ENCODE results near the gene COX6A2. TPM values are rescaled to one million over a fixed set of nuclear protein-coding genes. Genes with fewer than 3 reads are reported as not detected.
A peak's percentile ranks its signal among the peaks of the same experiment; 100 is the strongest.

The COX6A2 gene
- total RNA-seq (2014; rRNA removed; shearing (Covaris generic)): not detected in 2 replicates

DNA sequence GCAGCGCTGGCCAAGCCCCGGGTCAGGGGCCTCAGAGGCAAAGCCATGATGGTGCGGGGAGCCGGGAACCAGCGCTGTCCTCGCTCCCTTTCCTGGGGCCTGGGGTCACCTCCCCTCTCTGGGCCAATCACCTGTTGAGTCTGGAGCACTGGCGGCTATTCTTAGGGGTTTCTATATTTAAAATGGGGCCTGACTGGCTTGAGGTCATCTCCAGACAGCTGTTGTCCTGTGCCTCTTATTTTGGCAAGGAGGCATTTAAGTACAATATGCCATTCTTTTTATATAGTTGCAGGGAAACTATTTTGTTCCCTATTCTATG is at the start of gene COX6A2:
Gene COX6A2, minus strand, starts transcription at position 82 of the 319 bp plus-strand sequence. Its CDS starts 35 bp downstream, at position 47.
- Histone ChIP-seq H3K27ac (no peak within 1 kb of the TSS), H3K4me1 (no peaks in the 10 kb centered on the region), H3K4me3 (no peak within 1 kb of the TSS), H3K9me3 (replicated peaks) (no peaks in the 10 kb centered on the region), H3K36me3 (no peaks in the 10 kb centered on the region), H3K27me3 (no peaks in the 10 kb centered on the region)
- peak in 1 of 2 experiments; percentile 36 for DNase-seq

- DNase-seq: no peak
Measured at GRCh38 chr16:31477220-31478216, 49.4 kb upstream of the COX6A2 start.

GRCh38 chr16:31476303-31477219 is 48.4 kb upstream of the COX6A2 start:
- no peak overlapping the region for H3K27ac ChIP-seq
- no peaks in the 10 kb centered on the region for H3K9me3 ChIP-seq (replicated peaks)
- DNase-seq: no peak
- no peaks in the 10 kb centered on the region for H3K27me3 ChIP-seq
- H3K4me3 ChIP-seq: no peak overlapping the region
- 0 out of 2 replicates have a peak, but pooled peaks cover 2% of the 10 kb centered on the region for H3K4me1 ChIP-seq
- H3K36me3 ChIP-seq: peaks cover 34% of the 10 kb centered on the region

More at GRCh38 chr16:31477220-31478216, 49.4 kb upstream of the COX6A2 start:
- Histone ChIP-seq H3K27me3 (no peaks in the 10 kb centered on the region), H3K4me3 (no peak overlapping the region), H3K4me1 (0 out of 2 replicates have a peak, but pooled peaks cover 2% of the 10 kb centered on the region), H3K9me3 (replicated peaks) (no peaks in the 10 kb centered on the region), H3K27ac (no peak overlapping the region), H3K36me3 (peaks cover 34% of the 10 kb centered on the region)

DNA sequence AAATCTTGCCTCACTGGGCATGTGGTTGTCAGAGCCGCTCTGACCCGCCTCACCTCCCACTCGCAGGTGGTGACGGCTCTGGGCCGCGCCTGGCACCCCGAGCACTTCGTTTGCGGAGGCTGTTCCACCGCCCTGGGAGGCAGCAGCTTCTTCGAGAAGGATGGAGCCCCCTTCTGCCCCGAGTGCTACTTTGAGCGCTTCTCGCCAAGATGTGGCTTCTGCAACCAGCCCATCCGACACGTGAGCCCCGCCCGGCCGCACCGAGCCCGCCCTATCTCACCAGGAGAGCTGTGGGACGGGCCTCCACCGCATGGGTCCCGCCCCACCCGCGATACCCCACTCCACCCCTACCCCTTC is 47.8 kb upstream of the COX6A2 start:
- DNase-seq: no peak
- H3K27me3 ChIP-seq: no peaks in the 10 kb centered on the region
- H3K27ac ChIP-seq: no peak overlapping the region
- H3K4me1 ChIP-seq: 0 out of 2 replicates have a peak, but pooled peaks cover 2% of the 10 kb centered on the region
- no peak overlapping the region for H3K4me3 ChIP-seq
- H3K9me3 ChIP-seq (replicated peaks): no peaks in the 10 kb centered on the region
- H3K36me3 ChIP-seq: peaks cover 34% of the 10 kb centered on the region

DNA sequence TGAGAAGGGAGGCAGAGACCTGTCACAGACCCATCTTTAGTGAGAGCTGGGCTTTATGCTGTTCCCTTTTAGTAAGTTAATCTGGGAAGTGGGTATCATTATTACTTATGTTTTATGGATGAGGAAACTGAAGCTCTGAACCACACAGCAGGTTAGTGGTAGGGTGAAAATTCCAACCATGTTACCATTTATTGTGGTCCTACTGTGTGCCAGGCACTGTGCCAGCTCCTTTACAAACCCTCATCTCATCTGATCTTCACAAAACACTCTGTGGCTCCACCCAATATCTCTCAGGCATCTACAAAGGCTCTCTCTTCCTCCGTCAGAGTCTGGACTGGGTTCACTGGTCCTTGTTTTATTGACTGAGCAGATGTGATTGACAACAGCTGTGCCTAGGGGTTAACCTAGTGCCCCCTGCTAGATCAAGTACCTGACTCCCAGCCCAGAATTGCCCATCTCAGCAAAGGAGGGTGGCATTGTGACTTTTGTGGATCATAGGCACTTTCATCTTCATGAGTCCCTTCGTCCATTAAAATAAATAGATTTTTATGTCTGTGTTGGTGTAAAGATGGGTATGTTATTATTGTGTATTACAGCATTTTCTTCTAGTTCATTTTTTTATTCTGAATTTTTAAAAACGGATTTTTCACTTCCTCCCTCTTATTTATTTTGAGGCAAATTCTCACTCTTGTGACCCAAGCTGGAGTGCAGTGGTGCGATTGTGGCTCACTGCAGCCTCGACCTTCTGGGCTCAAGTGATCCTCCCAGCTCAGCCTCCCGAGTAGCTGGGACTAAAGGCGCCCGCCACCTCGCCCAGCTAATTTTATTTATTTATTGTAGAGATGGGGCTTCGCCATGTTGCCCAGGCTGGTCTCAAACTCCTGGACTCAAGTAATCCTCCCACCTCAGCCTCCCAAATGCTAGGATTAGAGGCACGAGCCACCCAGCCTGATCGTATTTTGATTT is 46.9 kb upstream of the COX6A2 start:
- H3K9me3 ChIP-seq (replicated peaks): no peaks in the 10 kb centered on the region
- H3K27ac ChIP-seq: no peak overlapping the region
- no peaks in the 10 kb centered on the region for H3K27me3 ChIP-seq
- 0 out of 2 replicates have a peak, but pooled peaks cover 2% of the 10 kb centered on the region for H3K4me1 ChIP-seq
- peaks cover 34% of the 10 kb centered on the region for H3K36me3 ChIP-seq
- no peak for DNase-seq
- no peak overlapping the region for H3K4me3 ChIP-seq

- Histone ChIP-seq H3K9me3 (replicated peaks) (no peaks in the 10 kb centered on the region), H3K36me3 (peaks cover 34% of the 10 kb centered on the region), H3K4me3 (no peak overlapping the region), H3K4me1 (0 out of 2 replicates have a peak, but pooled peaks cover 2% of the 10 kb centered on the region), H3K27ac (no peak overlapping the region), H3K27me3 (no peaks in the 10 kb centered on the region)
- DNase-seq: no peak
Measured at GRCh38 chr16:31474173-31474714, 46.1 kb upstream of the COX6A2 start.

DNA sequence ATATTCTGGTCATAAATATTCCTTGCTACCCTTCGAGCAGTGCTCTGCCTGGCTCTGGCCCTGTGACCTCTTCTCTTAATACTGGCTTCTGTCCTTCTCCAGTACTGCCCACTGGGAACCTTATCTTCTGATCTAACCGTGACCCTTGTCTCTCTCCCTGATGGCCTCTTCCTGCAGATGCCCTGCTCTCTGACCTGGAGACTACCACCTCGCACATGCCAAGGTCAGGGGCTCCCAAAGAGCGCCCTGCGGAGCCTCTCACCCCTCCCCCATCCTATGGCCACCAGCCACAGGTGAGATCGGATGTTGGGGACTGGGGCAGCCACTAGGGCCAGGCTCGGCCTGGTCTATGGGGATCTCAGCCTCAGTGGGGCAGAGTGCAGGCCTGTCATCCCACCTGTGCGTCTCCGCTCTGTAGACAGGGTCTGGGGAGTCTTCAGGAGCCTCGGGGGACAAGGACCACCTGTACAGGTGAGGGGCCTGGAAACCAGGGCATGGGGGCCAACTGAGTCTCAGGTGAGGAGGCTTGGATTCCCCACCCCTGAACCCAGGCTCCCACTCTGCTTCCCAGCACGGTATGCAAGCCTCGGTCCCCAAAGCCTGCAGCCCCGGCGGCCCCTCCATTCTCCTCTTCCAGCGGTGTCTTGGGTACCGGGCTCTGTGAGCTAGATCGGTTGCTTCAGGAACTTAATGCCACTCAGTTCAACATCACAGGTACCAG is 45.3 kb upstream of the COX6A2 start:
- no peak overlapping the region for H3K4me3 ChIP-seq
- H3K4me1 ChIP-seq: 0 out of 2 replicates have a peak, but pooled peaks cover 2% of the 10 kb centered on the region
- H3K27me3 ChIP-seq: no peaks in the 10 kb centered on the region
- no peaks in the 10 kb centered on the region for H3K9me3 ChIP-seq (replicated peaks)
- H3K27ac ChIP-seq: no peak overlapping the region
- peaks cover 34% of the 10 kb centered on the region for H3K36me3 ChIP-seq
- DNase-seq: no peak

DNA sequence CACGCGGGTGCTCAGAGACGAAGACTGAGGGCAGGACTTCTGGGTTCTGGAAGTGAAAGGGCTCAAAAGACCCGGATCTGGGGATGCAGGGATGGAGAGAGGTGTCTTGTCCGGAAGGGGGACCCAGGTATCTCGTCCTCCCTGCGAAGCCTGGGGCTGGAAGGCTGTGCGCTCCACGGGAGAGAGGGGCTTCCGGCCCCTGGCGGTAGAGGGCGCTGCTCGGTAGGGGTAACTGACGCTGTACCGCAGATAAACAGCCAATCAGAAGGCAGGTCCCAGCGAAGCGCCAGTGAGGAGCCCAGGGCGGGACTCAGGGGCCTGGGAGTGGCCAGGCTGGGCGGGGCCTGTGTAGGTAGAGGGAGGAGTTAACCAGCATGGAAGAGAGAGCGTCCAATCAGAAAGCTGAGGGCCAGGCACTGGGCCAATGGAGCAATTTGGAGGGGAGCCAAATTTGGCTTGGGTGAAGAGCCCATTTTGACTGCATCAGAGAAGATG is 44.6 kb upstream of the COX6A2 start:
- 0 out of 2 replicates have a peak, but pooled peaks cover 2% of the 10 kb centered on the region for H3K4me1 ChIP-seq
- peak overlapping the region; percentile 73 for H3K4me3 ChIP-seq
- no peaks in the 10 kb centered on the region for H3K9me3 ChIP-seq (replicated peaks)
- H3K27ac ChIP-seq: peak overlapping the region; percentile 70; the same call in 1 of the 2 replicates
- H3K27me3 ChIP-seq: no peaks in the 10 kb centered on the region
- DNase-seq: peak; percentile 70 to 82
- H3K36me3 ChIP-seq: peaks cover 31% of the 10 kb centered on the region

DNA sequence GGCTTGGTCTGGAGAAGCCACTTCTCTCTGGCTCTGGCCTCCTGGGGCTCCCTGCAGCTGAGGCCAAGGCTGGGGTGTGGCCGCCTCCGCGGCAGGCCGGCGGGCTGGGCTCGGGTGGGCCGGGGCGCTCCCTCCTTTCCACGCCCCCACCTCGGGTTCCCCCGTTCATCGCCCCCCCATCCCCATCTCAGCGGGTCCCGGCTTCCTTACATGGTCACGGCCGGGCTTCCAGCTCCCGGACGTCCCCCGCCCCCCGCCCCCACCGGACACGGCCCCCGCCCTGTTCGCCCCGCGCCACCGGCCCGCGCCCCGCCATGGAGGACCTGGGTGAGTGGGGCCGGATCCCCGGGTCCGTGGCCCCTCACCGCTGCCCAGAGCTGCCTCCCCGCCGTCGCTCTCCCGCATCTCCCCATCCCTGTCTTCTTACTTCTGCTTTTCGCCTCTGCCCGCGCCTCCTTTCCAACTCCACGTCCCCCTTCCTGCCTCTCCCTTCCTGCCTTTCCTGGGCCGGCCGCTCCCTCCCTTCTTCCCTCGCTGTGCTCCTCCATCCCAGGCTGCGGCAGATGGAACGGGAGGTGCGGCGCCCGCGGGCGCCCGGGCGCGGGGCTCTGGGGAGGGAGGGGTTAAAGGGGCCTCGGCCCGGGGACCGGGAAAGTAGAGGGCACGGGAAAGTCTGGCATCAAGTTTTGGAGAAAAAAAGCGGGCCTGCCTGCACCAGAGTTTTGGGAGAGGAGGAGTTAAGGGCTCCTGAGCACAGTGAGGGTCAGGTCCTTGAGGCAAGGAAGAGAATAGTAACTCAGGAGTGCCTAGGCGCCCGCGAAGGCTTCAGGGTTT is 43.9 kb upstream of the COX6A2 start, which contains the start of gene TGFB1I1:
Gene TGFB1I1, plus strand, starts transcription at position 278 of the 834 bp plus-strand sequence. Its CDS starts 37 bp downstream, at position 315.
- Histone ChIP-seq H3K27me3 (no peaks in the 10 kb centered on the region), H3K4me1 (0 out of 2 replicates have a peak, but pooled peaks cover 2% of the 10 kb centered on the region), H3K27ac (peak within 1 kb of the TSS; percentile 70), H3K4me3 (peak within 1 kb of the TSS; percentile 73), H3K9me3 (replicated peaks) (no peaks in the 10 kb centered on the region), H3K36me3 (peaks cover 29% of the 10 kb centered on the region)
- DNase-seq: peak; percentile 82 to 83

DNA sequence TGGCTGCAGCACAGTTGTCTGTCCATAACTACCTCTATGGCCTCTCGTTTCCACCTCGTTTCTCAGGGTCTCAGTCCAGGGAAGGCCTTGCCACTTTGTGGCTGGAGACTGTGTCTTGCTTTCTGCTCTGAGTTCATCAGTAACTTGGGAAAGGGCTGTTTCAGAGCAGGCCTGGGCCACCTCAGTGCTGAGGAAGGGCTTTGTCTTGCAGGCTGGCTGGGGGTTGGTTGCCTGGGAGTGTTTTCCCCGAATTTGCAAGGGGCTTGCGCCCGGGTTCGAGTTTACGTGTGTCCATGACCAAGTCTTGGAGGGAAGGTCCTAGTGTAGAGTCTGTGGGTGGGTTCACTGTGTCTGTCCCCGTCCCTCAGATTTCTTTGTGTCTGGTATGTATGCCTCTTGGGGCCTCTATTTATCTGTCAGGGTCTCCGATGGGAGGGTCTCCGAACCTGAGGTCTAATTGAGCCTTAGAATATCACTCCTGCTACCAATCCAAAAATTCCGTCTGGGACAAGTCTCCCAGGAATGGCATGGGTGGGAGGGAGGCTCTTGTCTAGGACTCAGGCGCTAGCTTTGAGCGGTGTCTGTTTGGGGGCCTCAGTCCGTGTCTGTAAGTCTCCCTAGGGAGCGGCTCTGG is 43.2 kb upstream of the COX6A2 start:
- H3K9me3 ChIP-seq (replicated peaks): no peaks in the 10 kb centered on the region
- H3K36me3 ChIP-seq: peaks cover 25% of the 10 kb centered on the region
- no peaks in the 10 kb centered on the region for H3K27me3 ChIP-seq
- peak in 1 of 2 experiments; percentile 32 for DNase-seq
- H3K27ac ChIP-seq: peak overlapping the region; percentile 70
- 0 out of 2 replicates have a peak, but pooled peaks cover 2% of the 10 kb centered on the region for H3K4me1 ChIP-seq
- H3K4me3 ChIP-seq: peak overlapping the region; percentile 73

DNA sequence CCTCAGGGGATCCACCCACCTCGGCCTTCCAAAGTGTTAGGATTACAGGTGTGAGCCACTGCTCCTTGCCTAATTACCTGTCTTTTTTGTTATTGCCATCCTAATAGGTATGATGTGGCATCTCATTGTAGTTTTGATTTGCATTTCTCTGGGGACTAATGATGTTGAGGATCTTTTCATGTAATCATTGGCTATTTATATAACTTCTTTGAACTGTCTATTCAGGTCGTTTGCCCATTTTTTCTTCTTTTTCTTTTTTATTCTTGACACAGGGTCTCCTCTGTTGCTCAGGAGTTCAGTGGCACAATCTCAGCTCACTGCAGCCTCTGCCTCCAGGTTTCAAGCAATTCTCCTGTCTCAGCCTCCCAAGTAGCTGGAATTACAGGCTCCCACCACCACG is 42.5 kb upstream of the COX6A2 start:
- Histone ChIP-seq H3K36me3 (peaks cover 20% of the 10 kb centered on the region), H3K9me3 (replicated peaks) (no peaks in the 10 kb centered on the region), H3K4me1 (0 out of 2 replicates have a peak, but pooled peaks cover 2% of the 10 kb centered on the region), H3K27ac (no peak overlapping the region), H3K27me3 (no peaks in the 10 kb centered on the region), H3K4me3 (peak overlapping the region; percentile 73; the same call in 1 of the 2 replicates)
- no peak for DNase-seq

Data from SJCRH30 (cell line).